Heart right ventricle (tissue), 16 donors: Measurements from ENCODE around the gene GATM. TPM values are rescaled to one million over a fixed set of nuclear protein-coding genes. Genes with fewer than 3 reads are reported as not detected.

Experiments used
- ATAC-seq, 8 donors: fragments of 200-7000 bp; cut with Tn5 transposase; one replicate each; pipeline ENCODE4 v1.9.1; 2020; ENCODE audit warnings: mild to moderate bottlenecking in 8 of 8, moderate library complexity in 8 of 8, moderate number of reproducible peaks in 1 of 8
- DNase-seq, 2 donors: peaks; one replicate each; pipeline ENCODE4 v3.0.0-alpha.2; 2020
- H3K27ac ChIP-seq, 10 donors: fragments of 200-600 bp; sonication (generic) in 2 of 10; one replicate each; pipeline versions ENCODE4 v1.5.0 to v1.8.0; 2020 to 2022; ENCODE audit warnings: mild to moderate bottlenecking in 3 of 10
- H3K27me3 ChIP-seq, 7 donors: fragments of 200-600 bp; one replicate each; pipeline ENCODE4 v1.8.0; 2021 to 2022; ENCODE audit warnings: mild to moderate bottlenecking in 2 of 7
- H3K36me3 ChIP-seq, 9 donors: fragments of 200-600 bp; sonication (generic) in 1 of 9; one replicate each; pipeline versions ENCODE4 v1.5.0 to v1.8.0; 2020 to 2022; ENCODE audit warnings: mild to moderate bottlenecking in 2 of 9
- H3K4me1 ChIP-seq, 9 donors: fragments of 200-600 bp; sonication (generic) in 1 of 9; one replicate each; pipeline versions ENCODE4 v1.5.0 to v1.8.0; 2020 to 2022; ENCODE audit warnings: mild to moderate bottlenecking in 4 of 9
- H3K4me3 ChIP-seq, 10 donors: fragments of 200-600 bp; sonication (generic) in 2 of 10; one replicate each; pipeline versions ENCODE4 v1.5.0 to v1.8.0; 2020 to 2022; ENCODE audit warnings: mild to moderate bottlenecking in 7 of 10, moderate library complexity in 2 of 10
- H3K9me3 ChIP-seq, 11 donors: fragments of 200-600 bp in 10 of 11; sonication (generic) in 2 of 11; one replicate each; pipeline versions ENCODE4 v1.5.0 to v1.8.0; 2013 to 2022; ENCODE audit warnings: mild to moderate bottlenecking in 2 of 11, control low read depth in 1 of 11, moderate library complexity in 1 of 11
- CTCF ChIP-seq, 9 donors: fragments of 200-600 bp; sonication (generic) in 2 of 9; IDR thresholded peaks; one replicate each; pipeline versions ENCODE4 v1.5.0 to v1.8.0; 2021 to 2022; ENCODE audit warnings: antibody characterized with exemption in 9 of 9, mild to moderate bottlenecking in 5 of 9, moderate library complexity in 1 of 9
- WGBS, 2 donors: extraction: QIAGEN DNeasy Blood & Tissue Kit; methylation state at CpG; one replicate each; pipeline ENCODE4 v1.1.7; 2013; ENCODE audit warnings: inconsistent platforms in 1 of 2; 5-methylcytosine and 5-hydroxymethylcytosine counted together
- intact Hi-C, 10 donors: fragments of 100-400 bp; cut with DNase I; formaldehyde crosslinking; loops; one replicate each; pipeline versions ENCODE4 v1.11.1 to v1.14.2; 2022
- polyA plus RNA-seq, 2 donors: library from polyadenylated mRNA; stranded (reverse); fragments of 200-250 nt; gene quantifications; one replicate each; pipeline ENCODE4 v1.2.3, GENCODE V29; 2013
- total RNA-seq, 10 donors: library from RNA; stranded (reverse); fragmentation: NEBNext Ultra II Directional in 3 of 10; extraction: Animal tissue kit (Norgen Biotek cat#: 25700) in 3 of 10; gene quantifications; one replicate each; pipeline versions ENCODE4 v1.2.1 to v1.2.4, GENCODE V29; 2021 to 2023
- donor health status: Arrhythmogenic right ventricular cardiomyopathy.
- donor health status: ischemic (EF 13 %, LVEDD 7.1; RV severe dilation, severe dysfunction).
- donor health status: healthy with polysubstance abuse.
- donor health status: DM: no; HTN: yes; CAD: no.
- donor health status: DM: no; HTN: no; CAD: no.
- donor health status: ischemic (EF 25% LVEDD 6.9; RV normal size, moderate dysfunction).
- donor health status: ischemic (EF 25% LVEDD 5.7; RV mildly dilated, moderate dysfunction).
- donor health status: healthy.
- donor health status: DM: yes; HTN: yes; CAD: no.
- donor health status: Ischemic cardiomyopathy.
- donor health status: ischemic (EF 35%, LVEDD 5.7; RV mildly dilated, moderate dysfunction).
- donor health status: nonischemic (EF 11% LVEDD 7.7; RV severe dilation, severe dysfunction).
- donor health status: DM: yes; HTN: yes; CAD: no.
- donor health status: PGD.
- donor health status: ischemic (EF 29% LVEDD 5.4; RV normal size, mild dysfunction).
- donor health status: nonischemic (EF 23%, LVEDD 6.1; RV moderate dilation, normal function).

GATM gene
- total and polyA plus RNA-seq, 12 donors = 4.7 to 97.8 (median 27.4) TPM

- Histone ChIP-seq H3K36me3 (no peaks in the 10 kb centered on the region), H3K4me3 (no peak overlapping the region), H3K27ac (peak overlapping the region in 1 of 10 donors; percentile 0), H3K4me1 (peaks cover 2 to 55% (median 32%) of the 10 kb centered on the region in 9 donors), H3K27me3 (no peaks in the 10 kb centered on the region), H3K9me3 (no peaks in the 10 kb centered on the region)
- TF ChIP-seq CTCF (IDR thresholded peaks at IDR 0.05) = no peak
- no peak for DNase-seq
- intact Hi-C loops = no loop called here
- no peak for ATAC-seq
Observed at GRCh38 chr15:45389351-45389750, 11.0 kb upstream of the GATM start.

- ATAC-seq = peak in 5 of 8 donors; percentile 27 to 69 (median 50)
- TF ChIP-seq CTCF (IDR thresholded peaks at IDR 0.05) = no peak
- H3K4me1 ChIP-seq = peaks cover 2 to 60% (median 30%) of the 10 kb centered on the region in 9 donors
- no peaks in the 10 kb centered on the region for H3K36me3 ChIP-seq
- H3K9me3 ChIP-seq = no peaks in the 10 kb centered on the region
- H3K27ac ChIP-seq = peak overlapping the region in 8 of 10 donors; percentile 37 to 83 (median 72)
- H3K4me3 ChIP-seq = no peak overlapping the region
- no peaks in the 10 kb centered on the region for H3K27me3 ChIP-seq
- DNase-seq = no peak
- WGBS, 2 donors = 26 to 30% methylated on average over 1 of the region's 1 CpG
- intact Hi-C loops = no loop called here
Observed at GRCh38 chr15:45387380-45388007, 9.2 kb upstream of the GATM start.

- Histone ChIP-seq H3K36me3 (no peaks in the 10 kb centered on the region), H3K4me3 (no peak overlapping the region), H3K27ac (peak overlapping the region in 9 of 10 donors; percentile 37 to 83 (median 71)), H3K4me1 (peaks cover 2 to 60% (median 26%) of the 10 kb centered on the region in 9 donors), H3K9me3 (no peaks in the 10 kb centered on the region), H3K27me3 (no peaks in the 10 kb centered on the region)
- WGBS, 2 donors = 71 to 75% methylated on average over 1 of the region's 1 CpG
- DNase-seq (no peak), ATAC-seq (peak in 6 of 8 donors; percentile 33 to 71 (median 58))
- no peak for TF ChIP-seq CTCF (IDR thresholded peaks at IDR 0.05)
- intact Hi-C loops = no loop called here
Observed at GRCh38 chr15:45386974-45387373, 8.6 kb upstream of the GATM start.

- intact Hi-C loops = no loop called here
- no peak for TF ChIP-seq CTCF (IDR thresholded peaks at IDR 0.05)
- Histone ChIP-seq H3K36me3 (no peaks in the 10 kb centered on the region), H3K27ac (peak overlapping the region in 9 of 10 donors; percentile 37 to 83 (median 71)), H3K4me1 (peaks cover 2 to 60% (median 26%) of the 10 kb centered on the region in 9 donors), H3K9me3 (no peaks in the 10 kb centered on the region), H3K4me3 (no peak overlapping the region), H3K27me3 (no peaks in the 10 kb centered on the region)
- peak; percentile 68 to 95 (median 86) for ATAC-seq
- DNase-seq = peak in 1 of 2 donors; percentile 53
- 17 to 23% methylated on average over 5 of the region's 5 CpGs for WGBS, 2 donors
Observed at GRCh38 chr15:45386420-45386819, 8.1 kb upstream of the GATM start.
